Activated CD4-positive, alpha-beta T cell treated with anti-CD3 and anti-CD28 coated beads, Interleukin-2, amount 50 U/mL, for 1 hour (primary cell): Measurements from ENCODE around the gene LAMA2.

Experiments used
- DNase-seq: peaks from one replicate; pipeline ENCODE4 v3.0.0-alpha.2; 2020

LAMA2 gene

DNA sequence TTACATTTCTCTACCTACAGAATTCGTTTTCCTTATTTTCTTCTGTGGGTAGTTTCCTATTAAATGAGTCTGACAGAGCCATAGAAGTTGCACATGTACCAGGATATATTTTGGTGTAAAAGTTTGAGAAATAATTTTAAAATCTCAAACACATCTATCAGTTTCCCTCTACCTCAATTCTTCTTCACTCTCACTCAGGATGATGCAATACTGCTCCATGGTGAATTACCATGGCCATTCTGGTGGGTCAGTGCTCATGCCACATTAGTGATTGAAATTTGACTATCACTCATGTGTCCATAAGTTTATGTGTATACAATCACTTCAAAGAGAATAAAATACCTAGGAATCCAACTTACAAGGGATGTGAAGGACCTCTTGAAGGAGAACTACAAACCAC is 675.3 kb downstream of the LAMA2 start:
- no peak for DNase-seq

DNA sequence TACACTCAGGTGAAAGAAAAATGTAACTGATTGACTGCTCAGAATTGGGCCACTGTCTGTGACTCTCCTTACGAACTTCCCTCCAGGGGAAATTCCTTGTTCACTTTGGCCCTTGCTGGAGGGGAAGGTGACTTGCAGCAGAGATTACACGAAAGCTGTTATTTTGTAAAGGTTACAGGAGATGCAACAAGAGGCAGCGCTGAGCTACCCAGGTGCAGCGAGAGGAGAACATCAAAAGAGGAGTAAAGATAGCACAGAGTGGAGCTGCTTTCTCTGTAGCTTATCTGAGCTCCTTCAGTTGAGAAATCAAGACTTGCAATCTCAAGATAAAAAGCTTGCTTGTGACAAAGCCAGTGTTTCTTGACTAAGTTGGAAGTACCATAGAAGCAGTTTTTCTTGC is 682.4 kb downstream of the LAMA2 start:
- no peak for DNase-seq

DNA sequence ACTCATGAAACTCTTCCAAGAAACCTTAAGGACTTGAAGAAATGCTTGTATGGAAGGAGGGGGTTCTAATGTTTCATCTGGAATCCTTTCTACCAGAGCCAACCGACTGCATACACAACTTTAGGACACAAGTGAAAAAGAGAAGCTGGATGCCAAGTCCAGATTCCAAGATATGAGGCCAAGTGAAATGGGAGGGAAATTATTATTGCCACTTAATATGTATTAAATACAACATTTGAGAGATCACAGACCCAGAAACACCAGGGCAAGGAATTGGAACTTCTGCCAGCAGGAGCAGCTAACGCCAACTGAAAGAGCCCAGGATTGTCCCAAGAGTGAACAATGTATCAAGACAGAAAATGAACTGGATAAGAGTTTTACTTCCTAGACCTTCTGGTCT is 682.9 kb downstream of the LAMA2 start:
- DNase-seq: no peak
